ENCODE results near the gene ADRB2. TPM values are rescaled to one million over a fixed set of nuclear protein-coding genes. Genes with fewer than 3 reads are reported as not detected.

The ADRB2 gene
- 1 to 10 TPM in 5 of 6 experiments, under 1 TPM in 1; 0.99 to 2.8 (median 1.8) TPM for total RNA-seq
- long read RNA-seq, partial matches to known transcripts: 0 of 1 reads
- long read RNA-seq, other reads (novel, unspliced or antisense): 1 of 1 reads

DNA sequence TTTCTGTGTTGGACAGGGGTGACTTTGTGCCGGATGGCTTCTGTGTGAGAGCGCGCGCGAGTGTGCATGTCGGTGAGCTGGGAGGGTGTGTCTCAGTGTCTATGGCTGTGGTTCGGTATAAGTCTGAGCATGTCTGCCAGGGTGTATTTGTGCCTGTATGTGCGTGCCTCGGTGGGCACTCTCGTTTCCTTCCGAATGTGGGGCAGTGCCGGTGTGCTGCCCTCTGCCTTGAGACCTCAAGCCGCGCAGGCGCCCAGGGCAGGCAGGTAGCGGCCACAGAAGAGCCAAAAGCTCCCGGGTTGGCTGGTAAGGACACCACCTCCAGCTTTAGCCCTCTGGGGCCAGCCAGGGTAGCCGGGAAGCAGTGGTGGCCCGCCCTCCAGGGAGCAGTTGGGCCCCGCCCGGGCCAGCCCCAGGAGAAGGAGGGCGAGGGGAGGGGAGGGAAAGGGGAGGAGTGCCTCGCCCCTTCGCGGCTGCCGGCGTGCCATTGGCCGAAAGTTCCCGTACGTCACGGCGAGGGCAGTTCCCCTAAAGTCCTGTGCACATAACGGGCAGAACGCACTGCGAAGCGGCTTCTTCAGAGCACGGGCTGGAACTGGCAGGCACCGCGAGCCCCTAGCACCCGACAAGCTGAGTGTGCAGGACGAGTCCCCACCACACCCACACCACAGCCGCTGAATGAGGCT, at the start of gene ADRB2:
ADRB2 (plus strand) TSS at position 559 of the 686 bp plus-strand sequence. CDS start 221 bp downstream, outside the sequence.
- Histone ChIP-seq H3K4me1 (peaks cover 0 to 35% (median 3%) of the 10 kb centered on the region in 4 donors), H3K4me3 (peak within 1 kb of the TSS; percentile 55 to 62 (median 57)), H3K27me3 (no peaks in the 10 kb centered on the region), H3K27ac (peak within 1 kb of the TSS; percentile 82 to 90 (median 90)), H3K9me3 (no peaks in the 10 kb centered on the region), H3K36me3 (no peaks in the 10 kb centered on the region)
- intact Hi-C loops (cut with DNase I): no loop called here
- peak; percentile 94 to 99 (median 94) for ATAC-seq
- TF ChIP-seq POLR2A (IDR thresholded peaks at IDR 0.05) (peak; percentile 95), CTCF (IDR thresholded peaks at IDR 0.05) (peak in 1 of 4 donors; percentile 8)
- peak; percentile 98 to 99 (median 98) for DNase-seq
- 0% methylated on average over 8 of the region's 42 CpGs for WGBS (ENCODE audit: insufficient coverage, low coverage, low lambda C conversion rate, missing lambda C conversion rate)

GRCh38 chr5:148776780-148777179, 49.6 kb upstream of the ADRB2 start:
- DNase-seq (no peak), ATAC-seq (peak in 1 of 4 donors; percentile 80)
- intact Hi-C loops (cut with DNase I): no loop called here
- Histone ChIP-seq H3K27me3 (no peaks in the 10 kb centered on the region), H3K4me1 (no peaks in the 10 kb centered on the region), H3K4me3 (no peak overlapping the region), H3K27ac (no peak overlapping the region), H3K9me3 (no peaks in the 10 kb centered on the region), H3K36me3 (no peaks in the 10 kb centered on the region)
- TF ChIP-seq POLR2A (IDR thresholded peaks at IDR 0.05): no peak
- TF ChIP-seq CTCF (IDR thresholded peaks at IDR 0.05): no peak
- WGBS (ENCODE audit: insufficient coverage, low coverage, low lambda C conversion rate, missing lambda C conversion rate): 88% methylated on average over 1 of the region's 1 CpG

DNA sequence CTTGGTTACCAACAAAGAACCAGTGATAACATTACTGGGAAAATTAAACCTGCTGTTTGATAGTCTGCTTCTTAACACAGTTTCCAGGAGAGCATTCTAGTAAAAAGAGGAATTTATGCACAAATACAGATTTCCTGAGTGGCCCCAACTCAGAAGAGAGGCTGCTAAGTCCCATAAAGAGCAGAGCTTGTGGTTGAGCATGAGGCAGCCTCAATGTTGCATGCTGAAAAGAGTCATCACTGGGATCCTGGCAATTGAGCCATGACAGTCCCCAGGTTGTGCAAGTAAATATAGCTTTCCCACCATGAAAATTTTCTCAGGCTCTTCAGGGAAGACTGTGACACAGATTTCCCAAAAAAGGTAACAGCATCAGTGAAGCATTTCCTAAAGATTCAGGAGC, 47.5 kb upstream of the ADRB2 start:
- no peak for ATAC-seq
- TF ChIP-seq POLR2A (IDR thresholded peaks at IDR 0.05): no peak
- TF ChIP-seq CTCF (IDR thresholded peaks at IDR 0.05): no peak
- H3K9me3 ChIP-seq: no peaks in the 10 kb centered on the region
- no peak overlapping the region for H3K27ac ChIP-seq
- no peaks in the 10 kb centered on the region for H3K4me1 ChIP-seq
- DNase-seq: no peak
- intact Hi-C loops (cut with DNase I): no loop called here
- H3K36me3 ChIP-seq: no peaks in the 10 kb centered on the region
- H3K27me3 ChIP-seq: no peaks in the 10 kb centered on the region
- no peak overlapping the region for H3K4me3 ChIP-seq

DNA sequence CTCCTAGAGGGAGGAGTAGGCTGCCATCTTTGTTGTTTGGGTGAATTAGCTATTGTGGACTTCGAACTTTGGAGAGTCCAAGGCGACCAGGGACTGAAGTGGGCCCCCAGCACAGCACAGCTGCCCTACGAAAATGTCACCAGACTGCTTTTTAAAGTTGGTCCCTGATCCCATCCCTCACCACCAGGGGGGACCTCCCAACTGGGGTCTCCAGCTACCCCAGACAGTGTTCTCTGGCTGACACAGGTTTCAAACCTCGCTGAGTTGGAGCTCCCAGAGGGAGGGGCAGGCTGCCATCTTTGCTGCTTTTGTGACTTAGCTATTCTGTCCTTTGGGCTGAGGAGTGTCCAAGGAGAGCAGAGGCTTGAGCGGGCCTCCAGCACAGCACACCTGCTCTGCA, 45.7 kb upstream of the ADRB2 start:
- no peak for ATAC-seq
- Histone ChIP-seq H3K4me1 (no peaks in the 10 kb centered on the region), H3K36me3 (no peaks in the 10 kb centered on the region), H3K27ac (no peak overlapping the region), H3K9me3 (no peaks in the 10 kb centered on the region), H3K4me3 (no peak overlapping the region), H3K27me3 (no peaks in the 10 kb centered on the region)
- WGBS (ENCODE audit: insufficient coverage, low coverage, low lambda C conversion rate, missing lambda C conversion rate): 80% methylated on average over 1 of the region's 5 CpGs
- intact Hi-C loops (cut with DNase I): no loop called here
- TF ChIP-seq POLR2A (IDR thresholded peaks at IDR 0.05): no peak
- DNase-seq: no peak

DNA sequence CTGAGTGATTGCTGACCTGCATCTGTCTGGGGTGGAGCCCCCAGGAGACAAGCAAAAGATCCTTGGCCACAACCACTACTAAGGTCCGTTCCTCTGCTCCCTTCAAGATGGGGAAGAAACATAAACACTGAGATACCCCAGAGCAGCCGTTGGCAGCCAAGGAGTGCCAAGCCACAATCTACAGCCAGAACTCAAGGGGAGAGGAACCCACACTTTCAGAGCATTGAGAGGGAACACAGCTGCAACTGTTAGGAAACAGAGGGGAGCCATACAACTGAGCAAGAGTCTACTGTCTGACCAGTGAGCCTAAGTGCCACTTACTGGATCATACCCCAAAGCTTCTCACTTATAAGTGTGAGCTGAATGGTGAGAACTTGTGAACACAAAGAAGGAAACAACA, 44.6 kb upstream of the ADRB2 start:
- ATAC-seq (no peak), DNase-seq (no peak)
- WGBS (ENCODE audit: insufficient coverage, low coverage, low lambda C conversion rate, missing lambda C conversion rate): 44% methylated on average over 2 of the region's 2 CpGs
- TF ChIP-seq POLR2A (IDR thresholded peaks at IDR 0.05) (no peak), CTCF (IDR thresholded peaks at IDR 0.05) (no peak)
- Histone ChIP-seq H3K27ac (no peak overlapping the region), H3K27me3 (no peaks in the 10 kb centered on the region), H3K4me1 (no peaks in the 10 kb centered on the region), H3K36me3 (no peaks in the 10 kb centered on the region), H3K9me3 (no peaks in the 10 kb centered on the region), H3K4me3 (no peak overlapping the region)
- intact Hi-C loops (cut with DNase I): no loop called here

Data from right lobe of liver (tissue), 6 donors.